ENCODE results near the gene SLC22A8. TPM values are rescaled to one million over a fixed set of nuclear protein-coding genes. Genes with fewer than 3 reads are reported as not detected.

Gene SLC22A8
- total RNA-seq, 1 donor from 2014 or later = not detected

DNA sequence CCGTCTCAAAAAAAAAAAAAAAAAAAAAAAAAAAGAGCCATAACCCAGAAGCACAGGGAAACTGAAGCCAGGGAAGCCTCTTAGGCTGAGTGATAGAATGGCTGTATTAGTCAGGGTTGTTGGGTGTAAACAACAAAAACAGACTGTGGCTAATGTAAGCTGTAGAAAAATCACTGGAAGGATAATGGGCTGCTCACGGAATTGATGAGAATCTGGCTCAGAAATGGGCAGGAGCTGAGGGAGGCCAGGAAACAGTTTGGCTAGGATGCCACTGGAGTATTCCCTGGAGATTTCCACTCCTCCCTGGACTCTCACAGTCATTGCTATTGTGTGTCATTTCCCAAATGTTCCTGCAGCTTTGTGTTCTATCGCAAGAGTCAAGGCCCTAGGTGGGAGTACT is 53.2 kb downstream of the SLC22A8 start:
- Histone ChIP-seq H3K4me3 (no peak overlapping the region), H3K4me1 (peaks cover 11% of the 10 kb centered on the region), H3K27me3 (no peaks in the 10 kb centered on the region), H3K9me3 (no peaks in the 10 kb centered on the region), H3K36me3 (no peaks in the 10 kb centered on the region), H3K27ac (no peak overlapping the region)
- DNase-seq (ENCODE audit: extremely low spot score in 2 of 2) = peak in 1 of 2 donors; percentile 11
- no peak for TF ChIP-seq POLR2A (IDR thresholded peaks at IDR 0.05)
- no peak for TF ChIP-seq CTCF (IDR thresholded peaks at IDR 0.05)
- no peak for TF ChIP-seq POLR2AphosphoS5 (IDR thresholded peaks at IDR 0.05; ENCODE audit: insufficient read depth in 1 of 2, low read depth in 1 of 2)
- intact Hi-C loops (cut with DNase I) = no loop called here

GRCh38 chr11:62961017-62961570 is 54.5 kb downstream of the SLC22A8 start:
- DNase-seq (ENCODE audit: extremely low spot score in 2 of 2) = peak in 1 of 2 donors; percentile 62
- H3K36me3 ChIP-seq = no peaks in the 10 kb centered on the region
- TF ChIP-seq CTCF (IDR thresholded peaks at IDR 0.05) = no peak
- no peak for TF ChIP-seq POLR2AphosphoS5 (IDR thresholded peaks at IDR 0.05; ENCODE audit: insufficient read depth in 1 of 2, low read depth in 1 of 2)
- no peak for TF ChIP-seq POLR2A (IDR thresholded peaks at IDR 0.05)
- H3K4me3 ChIP-seq = no peak overlapping the region
- H3K4me1 ChIP-seq = peaks cover 11% of the 10 kb centered on the region
- no peaks in the 10 kb centered on the region for H3K27me3 ChIP-seq
- no peak overlapping the region for H3K27ac ChIP-seq
- no peaks in the 10 kb centered on the region for H3K9me3 ChIP-seq
- intact Hi-C loops (cut with DNase I) = no loop called here

- intact Hi-C loops (cut with DNase I) = no loop called here
- peaks cover 11% of the 10 kb centered on the region for H3K4me1 ChIP-seq
- H3K4me3 ChIP-seq = no peak overlapping the region
- DNase-seq (ENCODE audit: extremely low spot score in 2 of 2) = peak in 1 of 2 donors; percentile 52
- no peaks in the 10 kb centered on the region for H3K27me3 ChIP-seq
- H3K27ac ChIP-seq = no peak overlapping the region
- TF ChIP-seq CTCF (IDR thresholded peaks at IDR 0.05) = no peak
- no peak for TF ChIP-seq POLR2AphosphoS5 (IDR thresholded peaks at IDR 0.05; ENCODE audit: insufficient read depth in 1 of 2, low read depth in 1 of 2)
- no peak for TF ChIP-seq POLR2A (IDR thresholded peaks at IDR 0.05)
- no peaks in the 10 kb centered on the region for H3K9me3 ChIP-seq
- no peaks in the 10 kb centered on the region for H3K36me3 ChIP-seq
Measured at GRCh38 chr11:62959422-62959980, 56.1 kb downstream of the SLC22A8 start.

GRCh38 chr11:62958547-62959421 is 56.9 kb downstream of the SLC22A8 start:
- intact Hi-C loops (cut with DNase I) = no loop called here
- Histone ChIP-seq H3K4me1 (peaks cover 11% of the 10 kb centered on the region), H3K27me3 (no peaks in the 10 kb centered on the region), H3K36me3 (no peaks in the 10 kb centered on the region), H3K27ac (no peak overlapping the region), H3K4me3 (no peak overlapping the region), H3K9me3 (no peaks in the 10 kb centered on the region)
- no peak for TF ChIP-seq POLR2A (IDR thresholded peaks at IDR 0.05)
- peak in 1 of 2 donors; percentile 27 for DNase-seq (ENCODE audit: extremely low spot score in 2 of 2)

GRCh38 chr11:62957147-62957546 is 58.5 kb downstream of the SLC22A8 start:
- Histone ChIP-seq H3K27me3 (no peaks in the 10 kb centered on the region), H3K36me3 (no peaks in the 10 kb centered on the region), H3K4me1 (peaks cover 11% of the 10 kb centered on the region), H3K4me3 (no peak overlapping the region), H3K27ac (no peak overlapping the region), H3K9me3 (no peaks in the 10 kb centered on the region)
- TF ChIP-seq POLR2AphosphoS5 (IDR thresholded peaks at IDR 0.05; ENCODE audit: insufficient read depth in 1 of 2, low read depth in 1 of 2) = no peak
- no peak for TF ChIP-seq POLR2A (IDR thresholded peaks at IDR 0.05)
- intact Hi-C loops (cut with DNase I) = no loop called here
- peak in 1 of 2 donors; percentile 5 for DNase-seq (ENCODE audit: extremely low spot score in 2 of 2)

Data from vagina (tissue), 2 donors.